H9 (cell line): ENCODE results near the gene PLXNA2. TPM values are rescaled to one million over a fixed set of nuclear protein-coding genes. Genes with fewer than 3 reads are reported as not detected.

Experiments
- DNase-seq: peaks from one replicate; pipeline ENCODE4 v3.0.0-alpha.2; 2017
- H2AFZ ChIP-seq: one replicate; pipeline ENCODE4 v1.6.1; 2013; ENCODE audit warnings: mild to moderate bottlenecking, low read length, control low read depth, moderate library complexity
- H2AK5ac ChIP-seq: 2 replicates; pipeline ENCODE4 v1.6.1; 2013; ENCODE audit warnings: low read length, control low read depth, mixed read lengths; ENCODE audit not compliant: insufficient read length
- H2BK120ac ChIP-seq: one replicate; pipeline ENCODE4 v1.6.1; 2013; ENCODE audit warnings: low read depth, mild to moderate bottlenecking, low read length, control low read depth, inconsistent platforms; ENCODE audit not compliant: poor library complexity, severe bottlenecking
- H2BK12ac ChIP-seq: 2 replicates; pipeline ENCODE4 v1.6.1; 2013; ENCODE audit warnings: low read length, control low read depth, mixed read lengths, low read depth; ENCODE audit not compliant: insufficient read length
- H2BK15ac ChIP-seq: 2 replicates; pipeline ENCODE4 v1.6.1; 2013; ENCODE audit warnings: low read depth, low read length, control low read depth
- H2BK20ac ChIP-seq: one replicate; pipeline ENCODE4 v1.6.1; 2013; ENCODE audit warnings: low read depth, mild to moderate bottlenecking, low read length, control low read depth, inconsistent platforms; ENCODE audit not compliant: poor library complexity, severe bottlenecking
- H2BK5ac ChIP-seq: 2 replicates; pipeline ENCODE4 v1.6.1; 2013; ENCODE audit warnings: low read length, control low read depth, mixed read lengths; ENCODE audit not compliant: insufficient read length
- H3K14ac ChIP-seq: 2 replicates; pipeline ENCODE4 v1.6.1; 2013; ENCODE audit warnings: low read length, control low read depth; ENCODE audit not compliant: insufficient read depth
- H3K18ac ChIP-seq: 2 replicates; pipeline ENCODE4 v1.6.1; 2013; ENCODE audit warnings: low read depth, mild to moderate bottlenecking, mixed read lengths, low read length, control low read depth; ENCODE audit not compliant: insufficient read length
- H3K23ac ChIP-seq: 2 replicates; pipeline ENCODE4 v1.6.1; 2013; ENCODE audit warnings: low read length, control low read depth, mixed read lengths, low read depth; ENCODE audit not compliant: insufficient read length
- H3K23me2 ChIP-seq: 2 replicates; pipeline ENCODE4 v1.6.1; 2013; ENCODE audit warnings: low read depth, mild to moderate bottlenecking, mixed read lengths, low read length, control low read depth; ENCODE audit not compliant: insufficient read length, poor library complexity, severe bottlenecking
- H3K27ac ChIP-seq: 2 replicates; pipeline ENCODE4 v1.5.1; 2013; ENCODE audit warnings: low read length, control low read depth, mixed read lengths, low read depth; ENCODE audit not compliant: insufficient read length
- H3K27me3 ChIP-seq: 2 replicates; pipeline ENCODE4 v1.6.1; 2013; ENCODE audit warnings: low read length, control low read depth, inconsistent platforms; ENCODE audit not compliant: insufficient read depth
- H3K4ac ChIP-seq: 2 replicates; pipeline ENCODE4 v1.6.1; 2013; ENCODE audit warnings: low read depth, mild to moderate bottlenecking, control low read depth, inconsistent platforms, low read length, moderate library complexity
- H3K4me1 ChIP-seq: 2 replicates; pipeline ENCODE4 v1.6.1; 2013; ENCODE audit warnings: low read length, control low read depth, inconsistent platforms; ENCODE audit not compliant: insufficient read depth
- H3K4me2 ChIP-seq: 2 replicates; pipeline ENCODE4 v1.6.1; 2013; ENCODE audit warnings: low read length, control low read depth, mixed read lengths; ENCODE audit not compliant: insufficient read length, insufficient read depth
- H3K56ac ChIP-seq: 2 replicates; pipeline ENCODE4 v1.6.1; 2013; ENCODE audit warnings: low read depth, mild to moderate bottlenecking, mixed read lengths, low read length, control low read depth; ENCODE audit not compliant: insufficient read length
- H3K79me1 ChIP-seq: 2 replicates; pipeline ENCODE4 v1.6.1; 2013; ENCODE audit warnings: low read depth, mild to moderate bottlenecking, moderate library complexity, low read length, control low read depth, inconsistent platforms; ENCODE audit not compliant: insufficient read depth, poor library complexity, severe bottlenecking
- H3K79me2 ChIP-seq: 2 replicates; pipeline ENCODE4 v1.6.1; 2013; ENCODE audit warnings: low read length, control low read depth, inconsistent platforms; ENCODE audit not compliant: insufficient read depth
- H3K9ac ChIP-seq: 2 replicates; pipeline ENCODE4 v1.6.1; 2013; ENCODE audit warnings: low read length, control low read depth, mixed read lengths; ENCODE audit not compliant: insufficient read length; ENCODE audit errors: extremely low read depth
- H3K9me3 ChIP-seq: one replicate; pipeline ENCODE4 v1.6.1; 2013; ENCODE audit warnings: low read depth, low read length, inconsistent platforms; ENCODE audit not compliant: control insufficient read depth
- H3T11ph ChIP-seq: one replicate; pipeline ENCODE4 v1.6.1; 2013; ENCODE audit warnings: mild to moderate bottlenecking, low read length, control low read depth, inconsistent platforms
- H4K20me1 ChIP-seq: one replicate; pipeline ENCODE4 v1.6.1; 2013; ENCODE audit not compliant: control insufficient read depth, insufficient read length, insufficient read depth
- H4K5ac ChIP-seq: 2 replicates; pipeline ENCODE4 v1.6.1; 2013; ENCODE audit warnings: low read depth, mild to moderate bottlenecking, mixed read lengths, low read length, control low read depth; ENCODE audit not compliant: insufficient read length
- H4K8ac ChIP-seq: replicated peaks from 2 replicates; pipeline ENCODE4 v1.6.1; 2013; ENCODE audit warnings: low read length, control low read depth, mixed read lengths, low read depth; ENCODE audit not compliant: insufficient read length
- H4K91ac ChIP-seq: 2 replicates; pipeline ENCODE4 v1.6.1; 2013; ENCODE audit warnings: low read depth, mild to moderate bottlenecking, moderate library complexity, mixed read lengths, low read length, control low read depth; ENCODE audit not compliant: insufficient read length
- H3K27ac Mint-ChIP-seq, 3 experiments: 2 replicates in 2 of 3; 3 replicates in 1 of 3; pipeline ENCODE4 v1.8.0; 2020 to 2021; ENCODE audit warnings: mixed read lengths in 3 of 3, mild to moderate bottlenecking in 1 of 3, moderate library complexity in 1 of 3
- H3K27me3 Mint-ChIP-seq: 2 replicates; pipeline ENCODE4 v1.8.0; 2021; ENCODE audit warnings: low read depth, mild to moderate bottlenecking, moderate library complexity, mixed read lengths
- H3K36me3 Mint-ChIP-seq, 3 experiments: 2 replicates in 2 of 3; 3 replicates in 1 of 3; pipeline ENCODE4 v1.8.0; 2020 to 2021; ENCODE audit warnings: low read depth in 3 of 3, mixed read lengths in 3 of 3; ENCODE audit not compliant: insufficient read depth in 1 of 3
- H3K4me1 Mint-ChIP-seq, 2 experiments: 2 replicates each; pipeline ENCODE4 v1.8.0; 2020; ENCODE audit warnings: mixed read lengths in 2 of 2
- H3K4me3 Mint-ChIP-seq, 2 experiments: 2 replicates in 1 of 2; 3 replicates in 1 of 2; pipeline ENCODE4 v1.8.0; 2020 to 2021; ENCODE audit warnings: mild to moderate bottlenecking in 2 of 2, mixed read lengths in 2 of 2, moderate library complexity in 1 of 2
- H3K9me3 Mint-ChIP-seq, 2 experiments: 2 replicates in 1 of 2; 3 replicates in 1 of 2; pipeline ENCODE4 v1.8.0; 2020; ENCODE audit warnings: mild to moderate bottlenecking in 2 of 2, mixed read lengths in 2 of 2, moderate library complexity in 1 of 2
- WGBS: extraction: QIAGEN DNeasy Blood & Tissue Kit; methylation state at CpG from one replicate; pipeline ENCODE4 v1.1.7; 2013; ENCODE audit warnings: missing lambda C conversion rate, low lambda C conversion rate, mixed read lengths; ENCODE audit not compliant: insufficient read length; ENCODE audit errors: extremely low coverage; 5-methylcytosine and 5-hydroxymethylcytosine counted together
- total RNA-seq: library from RNA; stranded (reverse); gene quantifications from 2 replicates; pipeline ENCODE4 v1.2.1, GENCODE V29; 2021
- TF ChIP-seq, protein P1 (sequence below): fragments of 200-600 bp; sonication (generic); conservative IDR thresholded peaks from 3 replicates; pipeline ENCODE4 v1.8.0; 2021; ENCODE audit warnings: antibody characterized with exemption, mild to moderate bottlenecking

PLXNA2 gene
- total RNA-seq, 1 experiment from 2014 or later = 0.57 TPM

DNA sequence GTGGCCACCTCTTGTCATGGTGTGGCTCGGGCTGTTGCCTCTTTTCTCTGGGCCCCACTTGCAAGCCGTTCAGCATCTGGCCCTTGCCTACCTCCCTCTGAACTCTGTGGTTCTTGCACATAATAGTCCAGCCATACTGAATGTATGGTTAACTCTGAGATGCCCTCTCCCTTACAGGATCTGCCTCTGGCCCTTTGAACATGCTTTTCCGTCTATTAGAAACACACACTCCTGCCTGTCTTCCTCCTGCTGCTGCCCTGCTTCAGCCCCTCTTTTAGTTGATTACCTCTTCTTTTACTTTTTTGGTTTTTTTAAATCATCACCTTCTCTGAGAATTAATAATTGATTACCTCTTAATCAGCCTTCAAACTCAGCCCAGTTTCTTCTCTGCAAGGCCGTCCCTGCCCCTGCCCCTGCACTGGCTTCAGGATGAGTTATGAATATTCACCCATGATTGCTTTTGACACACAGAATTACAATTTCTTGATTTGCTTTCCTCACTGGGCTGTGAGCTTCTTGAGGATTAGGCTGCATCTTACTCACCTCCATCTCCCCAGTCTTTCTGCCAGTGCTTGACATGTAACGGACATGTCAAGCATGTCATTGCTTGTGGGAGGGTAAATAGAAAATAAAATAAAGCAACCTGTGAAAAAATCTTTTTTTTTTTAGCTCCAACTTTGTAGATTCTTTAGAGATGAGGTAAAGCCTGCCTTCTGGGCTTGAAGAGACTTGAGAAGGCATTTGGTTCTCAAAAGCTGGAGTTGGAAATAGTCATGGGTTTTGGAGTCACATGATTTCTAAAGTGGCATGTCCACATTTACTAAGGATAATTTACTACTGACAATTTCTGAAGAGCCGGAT lies 158.3 kb downstream of the PLXNA2 start:
- H2AFZ ChIP-seq = no peak overlapping the region
- H4K91ac ChIP-seq = no peak overlapping the region
- no peaks in the 10 kb centered on the region for H3K9me3 ChIP-seq
- no peaks in the 10 kb centered on the region for H3K9me3 Mint-ChIP-seq
- H3K56ac ChIP-seq = no peak overlapping the region
- H3K79me2 ChIP-seq = no peaks in the 10 kb centered on the region
- H3K23ac ChIP-seq = no peak overlapping the region
- peaks cover 28% of the 10 kb centered on the region for H3K27me3 Mint-ChIP-seq
- TF ChIP-seq, protein P1, sequence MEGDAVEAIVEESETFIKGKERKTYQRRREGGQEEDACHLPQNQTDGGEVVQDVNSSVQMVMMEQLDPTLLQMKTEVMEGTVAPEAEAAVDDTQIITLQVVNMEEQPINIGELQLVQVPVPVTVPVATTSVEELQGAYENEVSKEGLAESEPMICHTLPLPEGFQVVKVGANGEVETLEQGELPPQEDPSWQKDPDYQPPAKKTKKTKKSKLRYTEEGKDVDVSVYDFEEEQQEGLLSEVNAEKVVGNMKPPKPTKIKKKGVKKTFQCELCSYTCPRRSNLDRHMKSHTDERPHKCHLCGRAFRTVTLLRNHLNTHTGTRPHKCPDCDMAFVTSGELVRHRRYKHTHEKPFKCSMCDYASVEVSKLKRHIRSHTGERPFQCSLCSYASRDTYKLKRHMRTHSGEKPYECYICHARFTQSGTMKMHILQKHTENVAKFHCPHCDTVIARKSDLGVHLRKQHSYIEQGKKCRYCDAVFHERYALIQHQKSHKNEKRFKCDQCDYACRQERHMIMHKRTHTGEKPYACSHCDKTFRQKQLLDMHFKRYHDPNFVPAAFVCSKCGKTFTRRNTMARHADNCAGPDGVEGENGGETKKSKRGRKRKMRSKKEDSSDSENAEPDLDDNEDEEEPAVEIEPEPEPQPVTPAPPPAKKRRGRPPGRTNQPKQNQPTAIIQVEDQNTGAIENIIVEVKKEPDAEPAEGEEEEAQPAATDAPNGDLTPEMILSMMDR = no peak
- H2BK120ac ChIP-seq = no peak overlapping the region
- no peak overlapping the region for H3K4me3 Mint-ChIP-seq
- no peak overlapping the region for H3T11ph ChIP-seq
- H4K8ac ChIP-seq = no peak overlapping the region
- no peak overlapping the region for H3K27ac Mint-ChIP-seq
- H3K4me1 ChIP-seq = no peaks in the 10 kb centered on the region
- peaks cover 28% of the 10 kb centered on the region in 2 experiments for H3K4me1 Mint-ChIP-seq
- H2AK5ac ChIP-seq = no peak overlapping the region
- no peak for DNase-seq
- no peak overlapping the region for H3K4ac ChIP-seq
- no CpG with 5 or more reads among the region's 6 CpGs for WGBS
- no peak overlapping the region for H2BK15ac ChIP-seq
- no peak overlapping the region for H2BK5ac ChIP-seq
- H3K4me2 ChIP-seq = no peak overlapping the region
- no peak overlapping the region for H2BK20ac ChIP-seq
- H3K9ac ChIP-seq = no peak overlapping the region
- H3K79me1 ChIP-seq = no peaks in the 10 kb centered on the region
- H3K36me3 Mint-ChIP-seq = no peaks in the 10 kb centered on the region
- no peak overlapping the region for H3K18ac ChIP-seq
- H3K27ac ChIP-seq = no peak overlapping the region
- no peaks in the 10 kb centered on the region for H3K23me2 ChIP-seq
- no peak overlapping the region for H3K14ac ChIP-seq
- no peak overlapping the region for H2BK12ac ChIP-seq
- no peaks in the 10 kb centered on the region for H4K20me1 ChIP-seq
- H4K5ac ChIP-seq = no peak overlapping the region
- H3K27me3 ChIP-seq = no peaks in the 10 kb centered on the region; the same call in 1 of the 2 replicates
